K562 (cell line): ENCODE results near the gene STOX2. TPM values are rescaled to one million over a fixed set of nuclear protein-coding genes. Genes with fewer than 3 reads are reported as not detected.

Experiments used
- ATAC-seq: fragments of 200-7000 bp; cut with Tn5 transposase; 3 replicates; pipeline ENCODE4 v1.9.1; 2020; ENCODE audit warnings: moderate library complexity
- BruUV-seq: library from RNA; stranded (reverse); fragments of 400-500 nt; replicated peaks from 2 replicates; lab custom pipeline; 2021; lab: Mats Ljungman, UMichigan
- CTCF ChIA-PET: fragments of 300-600 bp; formaldehyde crosslinking; extraction: SDS; loops from one replicate; lab custom pipeline; 2021; ENCODE audit warnings: low intra/inter-chr PET ratio; lab: Yijun Ruan, JAX
- POLR2A ChIA-PET: fragments of 300-600, 350-650 bp; sonication (Branson Sonifier 250); formaldehyde crosslinking; extraction: SDS; loops from one replicate; lab custom pipeline; 2021; ENCODE audit warnings: antibody characterized with exemption, inconsistent platforms; lab: Yijun Ruan, JAX
- DNase-seq, 4 experiments: peaks; one replicate each; pipeline versions ENCODE4 v3.0.0 to v3.0.0-alpha.2; 2011 to 2018; ENCODE audit warnings: low spot score in 3 of 4, mixed read lengths in 3 of 4; ENCODE audit errors: extremely low read depth in 1 of 4
- FAIRE-seq: peaks from 2 replicates; lab custom pipeline; 2011; peaks lifted over from hg19 to GRCh38; lab: Jason Lieb, UNC
- H2AFZ ChIP-seq: 2 replicates; pipeline ENCODE4 v1.6.0; 2011; ENCODE audit warnings: low read depth, low read length, control low read depth, inconsistent platforms
- H3K27ac ChIP-seq: fragments of 200-600 bp; 3 replicates; pipeline ENCODE4 v1.8.0; 2011; ENCODE audit warnings: low read depth, mild to moderate bottlenecking, control low read depth, inconsistent platforms, low read length, moderate library complexity, mixed read lengths; ENCODE audit errors: extremely low read depth
- H3K27me3 ChIP-seq, 2 experiments: fragments of 300-600 bp in 1 of 2; 2 replicates in 1 of 2; 3 replicates in 1 of 2; pipeline versions ENCODE4 v1.6.0 to v1.8.0; 2011; ENCODE audit warnings: inconsistent platforms in 2 of 2, low read length in 2 of 2, mild to moderate bottlenecking in 1 of 2, mixed read lengths in 1 of 2, moderate library complexity in 1 of 2; ENCODE audit not compliant: control insufficient read depth in 2 of 2, insufficient read depth in 2 of 2
- H3K36me3 ChIP-seq: fragments of 300-600 bp; 3 replicates; pipeline ENCODE4 v1.8.0; 2011; ENCODE audit warnings: mild to moderate bottlenecking, low read length, inconsistent platforms; ENCODE audit not compliant: control insufficient read depth, insufficient read depth
- H3K4me1 ChIP-seq, 2 experiments: fragments of 200-600 bp in 1 of 2; replicated peaks in 1 of 2; 2 replicates in 1 of 2; 3 replicates in 1 of 2; pipeline versions ENCODE4 v1.5.1 to v1.8.0; 2011; ENCODE audit warnings: inconsistent platforms in 2 of 2, low read length in 2 of 2, mild to moderate bottlenecking in 1 of 2, mixed read lengths in 1 of 2, moderate library complexity in 1 of 2; ENCODE audit not compliant: control insufficient read depth in 2 of 2, insufficient read depth in 2 of 2
- H3K4me2 ChIP-seq: 2 replicates; pipeline ENCODE4 v1.6.1; 2011; ENCODE audit warnings: low read length, control low read depth, inconsistent platforms, mixed read lengths; ENCODE audit not compliant: insufficient read depth
- H3K4me3 ChIP-seq: fragments of 200-600 bp; sonication (generic), shearing (Covaris generic); 2 replicates; pipeline ENCODE4 v1.5.1; 2016; ENCODE audit warnings: control low read depth, inconsistent platforms
- H3K79me2 ChIP-seq: fragments of 200-600 bp; 3 replicates; pipeline ENCODE4 v1.8.0; 2011; ENCODE audit warnings: low read length, inconsistent platforms; ENCODE audit not compliant: control insufficient read depth, insufficient read depth
- H3K9ac ChIP-seq, 2 experiments: 2 replicates each; pipeline versions ENCODE4 v1.6.0 to v1.6.1; 2011; ENCODE audit warnings: low read depth in 2 of 2, low read length in 2 of 2, control low read depth in 1 of 2, inconsistent platforms in 1 of 2, mild to moderate bottlenecking in 1 of 2, mixed read lengths in 1 of 2; ENCODE audit not compliant: insufficient read depth in 1 of 2
- H3K9me1 ChIP-seq: one replicate; pipeline ENCODE4 v1.6.0; 2011; ENCODE audit warnings: inconsistent platforms, mild to moderate bottlenecking, low read length, moderate library complexity; ENCODE audit not compliant: control insufficient read depth, insufficient read depth
- H3K9me3 ChIP-seq: replicated peaks from 2 replicates; pipeline ENCODE4 v1.5.1; 2011; ENCODE audit warnings: low read depth, low read length, inconsistent platforms; ENCODE audit not compliant: control insufficient read depth, insufficient read depth
- H4K20me1 ChIP-seq: replicated peaks from 2 replicates; pipeline ENCODE4 v1.6.1; 2011; ENCODE audit warnings: low read length, inconsistent platforms, mixed read lengths; ENCODE audit not compliant: control insufficient read depth, insufficient read depth
- ATF3 ChIP-seq, 2 experiments: fragments of 450-650 bp in 1 of 2; sonication (generic) in 1 of 2; formaldehyde crosslinking in 1 of 2; IDR thresholded peaks in 1 of 2; conservative IDR thresholded peaks in 1 of 2; 2 replicates each; pipeline versions ENCODE4 v1.6.1 to v1.8.1; 2016 to 2023; ENCODE audit warnings: mild to moderate bottlenecking in 2 of 2, moderate library complexity in 2 of 2, inconsistent platforms in 1 of 2, missing genetic modification reagents in 1 of 2
- CBFA2T2 ChIP-seq: fragments of 450-650 bp; conservative IDR thresholded peaks from 2 replicates; pipeline ENCODE4 v1.6.1; 2017; ENCODE audit warnings: mild to moderate bottlenecking
- CBFB ChIP-seq: sonication (generic); formaldehyde crosslinking; IDR thresholded peaks from 2 replicates; pipeline ENCODE4 v1.4.0; 2020; ENCODE audit warnings: mild to moderate bottlenecking, missing genetic modification reagents
- CHD2 ChIP-seq: IDR thresholded peaks from 2 replicates; pipeline ENCODE4 v1.6.1; 2011; ENCODE audit warnings: low read depth, low read length
- CHD4 ChIP-seq: fragments of 200-600 bp; sonication (generic); IDR thresholded peaks from 3 replicates; pipeline ENCODE4 v1.6.1; 2012; ENCODE audit warnings: low read depth, mild to moderate bottlenecking, mixed read lengths, low read length, inconsistent platforms; ENCODE audit not compliant: insufficient read depth, insufficient replicate concordance, poor library complexity, severe bottlenecking
- EHMT2 ChIP-seq: fragments of 450-650 bp; IDR thresholded peaks from 2 replicates; pipeline ENCODE4 v1.6.1; 2018; ENCODE audit warnings: antibody characterized with exemption
- FOXJ2 ChIP-seq: fragments of 200-800 bp; sonication (Bioruptor generic); IDR thresholded peaks from 2 replicates; pipeline ENCODE4 v1.6.1; 2016; ENCODE audit warnings: missing genetic modification characterization, missing compliant biosample characterization
- PCBP1 ChIP-seq: fragments of 200-400 bp; formaldehyde crosslinking; IDR thresholded peaks from 2 replicates; pipeline ENCODE4 v1.6.1; 2018; ENCODE audit warnings: mild to moderate bottlenecking, low read depth, low read length; ENCODE audit not compliant: poor library complexity, severe bottlenecking
- SNAPC5 ChIP-seq: fragments of 250-450 bp; sonication (Bioruptor Pico); IDR thresholded peaks from 2 replicates; pipeline ENCODE4 v1.8.0; 2021; ENCODE audit warnings: moderate library complexity, mild to moderate bottlenecking, inconsistent platforms
- SRSF3 ChIP-seq: fragments of 200-400 bp; formaldehyde crosslinking; IDR thresholded peaks from 2 replicates; pipeline ENCODE4 v1.6.1; 2016; ENCODE audit warnings: mild to moderate bottlenecking, low read length, moderate library complexity; ENCODE audit not compliant: insufficient read depth
- TBL1XR1 ChIP-seq, 2 experiments: IDR thresholded peaks; 2 replicates each; pipeline ENCODE4 v1.6.1; 2012; ENCODE audit warnings: improper control_type of control experiment in 2 of 2, low read length in 2 of 2, mild to moderate bottlenecking in 1 of 2
- TEAD1 ChIP-seq, 2 experiments: fragments of 450-650 bp in 1 of 2; sonication (generic) in 1 of 2; formaldehyde crosslinking; IDR thresholded peaks; 2 replicates each; pipeline versions ENCODE4 v1.4.0 to v1.8.0; 2020 to 2022; ENCODE audit warnings: mild to moderate bottlenecking in 2 of 2, missing genetic modification reagents in 1 of 2
- THAP7 ChIP-seq: fragments of 250-450 bp; sonication (Bioruptor Pico); IDR thresholded peaks from 2 replicates; pipeline ENCODE4 v1.5.0; 2021
- YY1 ChIP-seq, 3 experiments: IDR thresholded peaks; 2 replicates each; pipeline ENCODE4 v1.6.1; 2011; ENCODE audit warnings: low read length in 2 of 3, mild to moderate bottlenecking in 2 of 3, moderate library complexity in 2 of 3, borderline replicate concordance in 1 of 3, control low read depth in 1 of 3, low read depth in 1 of 3; ENCODE audit not compliant: insufficient read depth in 3 of 3, insufficient replicate concordance in 2 of 3, control insufficient read depth in 1 of 3, insufficient read length in 1 of 3; ENCODE audit errors: extremely low read depth in 1 of 3
- ZBTB12 ChIP-seq: fragments of 250-450 bp; sonication (Bioruptor Pico); IDR thresholded peaks from 2 replicates; pipeline ENCODE4 v1.4.0; 2020
- ZNF324 ChIP-seq: fragments of 250-450 bp; sonication (Bioruptor Pico); IDR thresholded peaks from 2 replicates; pipeline ENCODE4 v1.4.0; 2020; ENCODE audit warnings: mild to moderate bottlenecking
- ZNF695 ChIP-seq: fragments of 450-650 bp; formaldehyde crosslinking; IDR thresholded peaks from 2 replicates; pipeline ENCODE4 v1.4.0; 2020; ENCODE audit warnings: mild to moderate bottlenecking, moderate library complexity
- WGBS: fragments of 100-300 bp; shearing (Covaris generic); methylation state at CpG from one replicate; pipeline ENCODE4 v1.1.6; 2016; ENCODE audit warnings: low coverage, mixed read lengths; ENCODE audit not compliant: insufficient coverage; ENCODE audit errors: missing lambda C conversion rate; 5-methylcytosine and 5-hydroxymethylcytosine counted together
- in situ Hi-C: fragments of 300-500 bp; cut with MboI; formaldehyde crosslinking; loops from 4 replicates; pipeline ENCODE4 v1.15.0; 2018; ENCODE audit warnings: inconsistent platforms, mixed read lengths
- intact Hi-C: fragments of 100-400 bp; cut with micrococcal nuclease; formaldehyde crosslinking; loops from 2 replicates; pipeline ENCODE4 v1.14.2; 2022
- polyA plus RNA-seq, 8 experiments: library from polyadenylated mRNA; depleted of rRNA in 4 of 8; stranded (reverse) in 5 of 8; unstranded in 3 of 8; fragments of >200 nt; fragmentation: Nextera tagmentation in 2 of 8; fragmentation: Illumina TruSeq in 1 of 8; extraction: Ambion mirVana in 2 of 8; extraction: Trizol in 1 of 8; gene quantifications; 2 replicates each; pipeline versions ENCODE4 v1.2.1 to v1.2.3, GENCODE V29; 2011 to 2014; ENCODE audit warnings: inconsistent platforms in 1 of 8, missing spikeins in 1 of 8
- total RNA-seq, 7 experiments: library from RNA; depleted of rRNA in 6 of 7; stranded (reverse); fragments of >200 nt in 6 of 7; fragmentation: Illumina TruSeq in 2 of 7; extraction: Trizol in 2 of 7; gene quantifications; 2 replicates each; pipeline versions ENCODE4 v1.2.1 to v1.2.3, GENCODE V29; 2011 to 2021; ENCODE audit warnings: low replicate concordance in 1 of 7

The STOX2 gene
- total and polyA plus RNA-seq, 9 of the 15 experiments (the other 6 are each of a cell fraction or from before 2014, with no cell fraction given) = not detected

- Histone ChIP-seq H3K9me1 (no peaks in the 10 kb centered on the region), H3K9ac (no peak overlapping the region)
- FAIRE-seq = no peak
- no peak for TF ChIP-seq ZBTB12 (CRISPR knock-in tag)
- TF ChIP-seq YY1 (IDR thresholded peaks at IDR 0.05; ENCODE audit: borderline replicate concordance in 1 of 3, control insufficient read depth in 1 of 3, extremely low read depth in 1 of 3, insufficient read depth in 3 of 3, insufficient read length in 1 of 3, insufficient replicate concordance in 2 of 3, low read depth in 1 of 3, low read length in 2 of 3) = no peak
- TF ChIP-seq CBFA2T2 = no peak
- TF ChIP-seq TBL1XR1 (IDR thresholded peaks at IDR 0.05; ENCODE audit: low read length in 2 of 2) = no peak
- TF ChIP-seq SNAPC5 (CRISPR knock-in tag) = no peak
- no peak for TF ChIP-seq ATF3 (IDR thresholded peaks at IDR 0.05)
- TF ChIP-seq ATF3 (CRISPR knock-in tag; conservative IDR thresholded peaks at IDR 0.05) = no peak
- TF ChIP-seq TEAD1 (CRISPR knock-in tag; IDR thresholded peaks at IDR 0.05) = no peak
- no peak for TF ChIP-seq ZNF695
- TF ChIP-seq THAP7 (CRISPR knock-in tag) = no peak
- no peak for TF ChIP-seq CHD2
- TF ChIP-seq PCBP1 = no peak
- no peak for TF ChIP-seq ZNF324 (CRISPR knock-in tag)
- TF ChIP-seq SRSF3 = no peak
- no peak for TF ChIP-seq EHMT2
- TF ChIP-seq FOXJ2 (tag) = no peak
- no peak for TF ChIP-seq CHD4
- no peak for TF ChIP-seq CBFB (CRISPR knock-in tag)
Measured at GRCh38 chr4:184067931-184068554, 162.9 kb downstream of the STOX2 start.

More at GRCh38 chr4:184067931-184068554, 162.9 kb downstream of the STOX2 start:
- intact Hi-C loops = no loop called here
- H3K36me3 ChIP-seq = no peaks in the 10 kb centered on the region
- no peak overlapping the region for H3K4me2 ChIP-seq
- CTCF ChIA-PET = no interaction called here
- no peak overlapping the region for H2AFZ ChIP-seq
- DNase-seq (no peak), ATAC-seq (no peak)
- no peaks in the 10 kb centered on the region for H4K20me1 ChIP-seq
- no peak overlapping the region for H3K4me3 ChIP-seq
- H3K4me1 ChIP-seq = no peaks in the 10 kb centered on the region
- no peaks in the 10 kb centered on the region for H3K9me3 ChIP-seq
- in situ Hi-C loops = no loop called here
- no TSS peak for BruUV-seq
- H3K79me2 ChIP-seq = no peaks in the 10 kb centered on the region
- POLR2A ChIA-PET = no interaction called here
- WGBS = 1% methylated on average over 9 of the region's 9 CpGs
- peaks cover 0 to 14% of the 10 kb centered on the region in 2 experiments; a peak in 4 of 5 replicates for H3K27me3 ChIP-seq
- no peak overlapping the region for H3K27ac ChIP-seq
